SK-N-SH (cell line): Measurements from ENCODE around the gene SPSB3. TPM values are rescaled to one million over a fixed set of nuclear protein-coding genes. Genes with fewer than 3 reads are reported as not detected.

Experiments
- CTCF ChIA-PET: fragments of 300-600, 350-600 bp; formaldehyde crosslinking; extraction: SDS; loops from one replicate; lab custom pipeline; 2021; lab: Yijun Ruan, JAX
- POLR2A ChIA-PET: fragments of 350-600 bp; sonication (Branson Sonifier 250); formaldehyde crosslinking; extraction: SDS; loops from one replicate; lab custom pipeline; 2020; ENCODE audit warnings: antibody characterized with exemption, inconsistent platforms; lab: Yijun Ruan, JAX
- DNase-seq: peaks from one replicate; pipeline ENCODE4 v3.0.0; 2012
- H2AFZ ChIP-seq: fragments of 200-600 bp; sonication (generic); 2 replicates; pipeline ENCODE4 v1.8.1; 2016; ENCODE audit warnings: antibody characterized with exemption, mild to moderate bottlenecking, low read depth
- H3F3A ChIP-seq: fragments of 200-600 bp; sonication (generic); replicated peaks from 2 replicates; pipeline ENCODE3; 2016; ENCODE audit warnings: antibody characterized with exemption, mild to moderate bottlenecking; ENCODE audit not compliant: insufficient read depth
- H3K27ac ChIP-seq, 2 experiments: fragments of 200-500 bp in 1 of 2; fragments of 200-600 bp in 1 of 2; sonication (Bioruptor generic) in 1 of 2; sonication (generic), shearing (Covaris generic) in 1 of 2; 2 replicates each; pipeline versions ENCODE4 v1.5.1 to v1.6.1; 2014 to 2016; ENCODE audit warnings: low read depth in 2 of 2, inconsistent platforms in 1 of 2, low read length in 1 of 2, mild to moderate bottlenecking in 1 of 2, mixed read lengths in 1 of 2
- H3K27me3 ChIP-seq: fragments of 200-600 bp; sonication (generic), shearing (Covaris generic); 2 replicates; pipeline ENCODE4 v1.6.1; 2016; ENCODE audit warnings: mixed run types; ENCODE audit not compliant: insufficient read depth
- H3K36me3 ChIP-seq, 2 experiments: fragments of 200-500 bp in 1 of 2; fragments of 200-600 bp in 1 of 2; sonication (Bioruptor generic) in 1 of 2; sonication (generic) in 1 of 2; replicated peaks in 1 of 2; 2 replicates each; pipeline versions ENCODE3 to v1.5.1; 2014 to 2016; ENCODE audit warnings: low read length in 1 of 2, mild to moderate bottlenecking in 1 of 2; ENCODE audit not compliant: insufficient read depth in 2 of 2, control insufficient read depth in 1 of 2
- H3K4me1 ChIP-seq, 2 experiments: fragments of 200-500 bp in 1 of 2; fragments of 200-600 bp in 1 of 2; sonication (Bioruptor generic) in 1 of 2; sonication (generic), shearing (Covaris generic) in 1 of 2; 2 replicates each; pipeline versions ENCODE4 v1.5.1 to v1.6.1; 2014 to 2016; ENCODE audit warnings: low read depth in 1 of 2, low read length in 1 of 2, mixed run types in 1 of 2; ENCODE audit not compliant: insufficient read depth in 2 of 2, control insufficient read depth in 1 of 2
- H3K4me2 ChIP-seq: fragments of 200-600 bp; sonication (generic), shearing (Covaris generic); 2 replicates; pipeline ENCODE4 v1.6.1; 2017; ENCODE audit warnings: mixed run types
- H3K4me3 ChIP-seq, 2 experiments: fragments of 200-500 bp in 1 of 2; fragments of 200-600 bp in 1 of 2; sonication (Bioruptor generic) in 1 of 2; sonication (generic), shearing (Covaris generic) in 1 of 2; 2 replicates each; pipeline versions ENCODE4 v1.5.1 to v1.8.1; 2014 to 2016; ENCODE audit warnings: low read depth in 2 of 2, inconsistent platforms in 1 of 2, low read length in 1 of 2, mild to moderate bottlenecking in 1 of 2, mixed read lengths in 1 of 2, moderate library complexity in 1 of 2
- H3K79me2 ChIP-seq: fragments of 200-600 bp; sonication (generic); 2 replicates; pipeline ENCODE4 v1.8.1; 2017; ENCODE audit warnings: mild to moderate bottlenecking; ENCODE audit not compliant: insufficient read depth
- H3K9ac ChIP-seq: fragments of 200-600 bp; sonication (generic); 2 replicates; pipeline ENCODE4 v1.6.1; 2017; ENCODE audit warnings: mixed run types
- H3K9me2 ChIP-seq: fragments of 200-600 bp; sonication (generic); 2 replicates; pipeline ENCODE4 v1.6.1; 2017; ENCODE audit warnings: mixed run types
- H3K9me3 ChIP-seq: fragments of 200-600 bp; sonication (generic); 2 replicates; pipeline ENCODE4 v1.6.1; 2017; ENCODE audit warnings: mixed run types, mild to moderate bottlenecking, moderate library complexity
- H4K20me1 ChIP-seq: fragments of 200-600 bp; sonication (generic); 2 replicates; pipeline ENCODE4 v1.6.1; 2017; ENCODE audit warnings: mild to moderate bottlenecking, mixed run types; ENCODE audit not compliant: insufficient read depth
- CHD2 ChIP-seq: fragments of 150-350 bp; IDR thresholded peaks from 2 replicates; pipeline ENCODE4 v1.6.1; 2018; ENCODE audit warnings: low read length; ENCODE audit not compliant: partially characterized antibody
- CTCF ChIP-seq: fragments of 200-600 bp; sonication (generic); IDR thresholded peaks from 2 replicates; pipeline ENCODE4 v1.6.1; 2017; ENCODE audit warnings: antibody characterized with exemption, mild to moderate bottlenecking, moderate library complexity
- ELF1 ChIP-seq: IDR thresholded peaks from 2 replicates; pipeline ENCODE4 v1.4.0; 2012
- EP300 ChIP-seq, 2 experiments: IDR thresholded peaks; 2 replicates each; pipeline versions ENCODE4 v1.4.0 to v1.6.1; 2012; ENCODE audit warnings: borderline replicate concordance in 1 of 2, low read depth in 1 of 2, low read length in 1 of 2
- FOXM1 ChIP-seq: IDR thresholded peaks from 2 replicates; pipeline ENCODE4 v1.4.0; 2012; ENCODE audit warnings: low read depth, mild to moderate bottlenecking
- GATA2 ChIP-seq: sonication (generic); formaldehyde crosslinking; IDR thresholded peaks from 2 replicates; pipeline ENCODE4 v1.5.0; 2020; ENCODE audit warnings: mild to moderate bottlenecking, missing genetic modification reagents
- IRF3 ChIP-seq: fragments of 150-350 bp; IDR thresholded peaks from 2 replicates; pipeline ENCODE4 v1.6.1; 2016; ENCODE audit warnings: mild to moderate bottlenecking, low read depth, low read length
- JUND ChIP-seq: IDR thresholded peaks from 2 replicates; pipeline ENCODE4 v1.4.0; 2012
- MAX ChIP-seq: IDR thresholded peaks from 2 replicates; pipeline ENCODE4 v1.4.0; 2012; ENCODE audit warnings: low read depth
- MXI1 ChIP-seq: IDR thresholded peaks from 2 replicates; pipeline ENCODE4 v1.6.1; 2012; ENCODE audit warnings: mild to moderate bottlenecking, low read depth, low read length, improper control_type of control experiment
- NRF1 ChIP-seq: IDR thresholded peaks from 2 replicates; pipeline ENCODE4 v1.6.1; 2012; ENCODE audit warnings: low read depth, mild to moderate bottlenecking, low read length
- PBX3 ChIP-seq: IDR thresholded peaks from 2 replicates; pipeline ENCODE4; 2012
- POLR2AphosphoS5 ChIP-seq: IDR thresholded peaks from 2 replicates; pipeline ENCODE4 v1.6.1; 2012; ENCODE audit warnings: low read depth, low read length
- RAD21 ChIP-seq: IDR thresholded peaks from 2 replicates; pipeline ENCODE4 v1.6.1; 2012; ENCODE audit warnings: mild to moderate bottlenecking, low read length
- RCOR1 ChIP-seq: fragments of 150-350 bp; IDR thresholded peaks from 2 replicates; pipeline ENCODE4 v1.6.1; 2017; ENCODE audit warnings: antibody characterized with exemption, low read length
- REST ChIP-seq: IDR thresholded peaks from 2 replicates; pipeline ENCODE4 v1.6.1; 2012; ENCODE audit warnings: mild to moderate bottlenecking, low read depth, low read length, moderate library complexity
- RFX5 ChIP-seq: IDR thresholded peaks from 2 replicates; pipeline ENCODE4 v1.6.1; 2012; ENCODE audit warnings: mild to moderate bottlenecking, improper control_type of control experiment, low read length
- SIN3A ChIP-seq: IDR thresholded peaks from 2 replicates; pipeline ENCODE4 v1.6.1; 2012; ENCODE audit warnings: low read depth, mild to moderate bottlenecking, low read length, moderate library complexity, borderline replicate concordance
- TCF12 ChIP-seq: IDR thresholded peaks from 2 replicates; pipeline ENCODE4 v1.4.0; 2012
- TEAD4 ChIP-seq: IDR thresholded peaks from 2 replicates; pipeline ENCODE4 v1.4.0; 2012; ENCODE audit warnings: mild to moderate bottlenecking, borderline replicate concordance; ENCODE audit not compliant: insufficient read depth
- YY1 ChIP-seq: IDR thresholded peaks from 2 replicates; pipeline ENCODE4 v1.4.0; 2012; ENCODE audit warnings: low read depth, mild to moderate bottlenecking
- WGBS: methylation state at CpG from one replicate; pipeline ENCODE4 v1.1.6; 2017; ENCODE audit warnings: low lambda C conversion rate; 5-methylcytosine and 5-hydroxymethylcytosine counted together
- polyA plus RNA-seq, 3 experiments: library from polyadenylated mRNA; depleted of rRNA; stranded (reverse); fragments of >200 nt; gene quantifications; 2 replicates each; pipeline ENCODE4 v1.2.3, GENCODE V29; 2012

SPSB3 gene
- polyA plus RNA-seq, 1 of the 3 experiments (the other 2 are of a cell fraction) = 40.6 TPM

- TF ChIP-seq MAX (no peak), SIN3A (no peak), RFX5 (no peak), ELF1 (no peak), RCOR1 (no peak), CHD2 (no peak), JUND (no peak), CTCF (no peak), IRF3 (no peak), RAD21 (no peak), GATA2 (CRISPR knock-in tag) (no peak), FOXM1 (no peak), TEAD4 (no peak), YY1 (no peak), EP300 (IDR thresholded peaks at IDR 0.05; ENCODE audit: borderline replicate concordance in 1 of 2, low read depth in 1 of 2, low read length in 1 of 2) (no peak)
- TF ChIP-seq, all 33 proteins: peak for 0
- no peaks in the 10 kb centered on the region for H3F3A ChIP-seq
- ChIA-PET POLR2A (interaction anchor here (0.6 kb wide), 1 partner anchor 1125 kb away, joined by 4 read pairs; no protein-coding TSS in a partner anchor), CTCF (no interaction called here)
- 97% methylated on average over 14 of the region's 25 CpGs for WGBS
- no peaks in the 10 kb centered on the region for H3K27me3 ChIP-seq
- no peaks in the 10 kb centered on the region for H3K9me2 ChIP-seq
- no peak overlapping the region for H3K4me2 ChIP-seq
- 0 out of 2 replicates have a peak, but pooled peaks cover 3% of the 10 kb centered on the region for H4K20me1 ChIP-seq
- H3K9me3 ChIP-seq = no peaks in the 10 kb centered on the region
- peaks cover 22% of the 10 kb centered on the region for H3K79me2 ChIP-seq
- H3K36me3 ChIP-seq = peaks cover 0 to 48% of the 10 kb centered on the region in 2 experiments
- H3K4me3 ChIP-seq = no peak overlapping the region
- no peak for DNase-seq
- H2AFZ ChIP-seq = no peak overlapping the region
- no peak overlapping the region for H3K27ac ChIP-seq
- H3K9ac ChIP-seq = no peak overlapping the region
- H3K4me1 ChIP-seq = no peaks in the 10 kb centered on the region; a peak in 1 of 4 replicates
These were observed 7.3 kb upstream of the SPSB3 start for GRCh38 chr16:1789643-1790045.

GRCh38 chr16:1788708-1789100 lies 6.3 kb upstream of the SPSB3 start:
- H3K9ac ChIP-seq = no peak overlapping the region
- no peaks in the 10 kb centered on the region for H3K27me3 ChIP-seq
- ChIA-PET POLR2A (no interaction called here), CTCF (interaction anchor here (0.8 to 1.0 kb wide), 2 partner anchors 13 to 16 kb away, joined by 3 read pairs; partner anchors contain the start of genes EME2 and MRPS34)
- H3K27ac ChIP-seq = no peak overlapping the region
- no peaks in the 10 kb centered on the region for H3K9me3 ChIP-seq
- H4K20me1 ChIP-seq = peaks cover 6% of the 10 kb centered on the region; the same call in 1 of the 2 replicates
- H3F3A ChIP-seq = no peaks in the 10 kb centered on the region
- H2AFZ ChIP-seq = no peak overlapping the region
- peaks cover 32% of the 10 kb centered on the region for H3K79me2 ChIP-seq
- no peak overlapping the region for H3K4me2 ChIP-seq
- DNase-seq = no peak
- H3K4me1 ChIP-seq = no peaks in the 10 kb centered on the region; a peak in 1 of 4 replicates
- no peak overlapping the region for H3K4me3 ChIP-seq
- peaks cover 0 to 48% of the 10 kb centered on the region in 2 experiments for H3K36me3 ChIP-seq
- 100% methylated on average over 3 of the region's 19 CpGs for WGBS
- no peaks in the 10 kb centered on the region for H3K9me2 ChIP-seq
- TF ChIP-seq NRF1 (no peak), GATA2 (CRISPR knock-in tag) (no peak), JUND (no peak), REST (no peak), POLR2AphosphoS5 (no peak), MXI1 (no peak), PBX3 (no peak), CHD2 (no peak), TCF12 (no peak)
